ENCODE data around the gene G3BP2. TPM values are rescaled to one million over a fixed set of nuclear protein-coding genes. Genes with fewer than 3 reads are reported as not detected.

The G3BP2 gene
- total and polyA plus RNA-seq, 2 experiments from 2014 or later = 86.0 to 176 TPM

GRCh38 chr4:75662626-75663025 lies 10.6 kb downstream of the G3BP2 start:
- no peak overlapping the region for H3K4me3 ChIP-seq
- H3K27me3 ChIP-seq = no peaks in the 10 kb centered on the region
- H3K27ac ChIP-seq = no peak overlapping the region
- peaks cover 17% of the 10 kb centered on the region for H3K4me1 ChIP-seq (ENCODE audit: insufficient read depth)
- no peaks in the 10 kb centered on the region for H3K9me3 ChIP-seq (ENCODE audit: low read depth)
- DNase-seq (ENCODE audit: low spot score) = no peak
- H3K4me2 ChIP-seq = no peak overlapping the region
- peaks cover 85% of the 10 kb centered on the region for H4K20me1 ChIP-seq (ENCODE audit: insufficient read depth, poor library complexity, severe bottlenecking)
- no peaks in the 10 kb centered on the region for H3K36me3 ChIP-seq (replicated peaks; ENCODE audit: insufficient read depth, low read depth)
- H2AFZ ChIP-seq = no peak overlapping the region
- WGBS (ENCODE audit: low lambda C conversion rate, missing lambda C conversion rate) = 90% methylated on average over 2 of the region's 2 CpGs
- H3K79me2 ChIP-seq = peaks cover 84% of the 10 kb centered on the region
- H3K9me2 ChIP-seq (replicated peaks; ENCODE audit: insufficient read depth) = no peaks in the 10 kb centered on the region
- TF ChIP-seq CTCF (IDR thresholded peaks at IDR 0.05; ENCODE audit: poor library complexity) = no peak

GRCh38 chr4:75660491-75660890 lies 12.7 kb downstream of the G3BP2 start:
- no peaks in the 10 kb centered on the region for H3K9me2 ChIP-seq (replicated peaks; ENCODE audit: insufficient read depth)
- no peaks in the 10 kb centered on the region for H3K9me3 ChIP-seq (ENCODE audit: low read depth)
- peaks cover 65% of the 10 kb centered on the region for H4K20me1 ChIP-seq (ENCODE audit: insufficient read depth, poor library complexity, severe bottlenecking)
- H3K36me3 ChIP-seq (replicated peaks; ENCODE audit: insufficient read depth, low read depth) = no peaks in the 10 kb centered on the region
- no peak for TF ChIP-seq EZH2 (IDR thresholded peaks at IDR 0.05; ENCODE audit: borderline replicate concordance)
- no peak for TF ChIP-seq EZH2phosphoT487 (IDR thresholded peaks at IDR 0.05; ENCODE audit: low read depth, severe bottlenecking, unreplicated experiment)
- no peak for TF ChIP-seq CTCF (IDR thresholded peaks at IDR 0.05; ENCODE audit: poor library complexity)
- H3K27ac ChIP-seq = no peak overlapping the region
- no peak overlapping the region for H3K4me2 ChIP-seq
- H3K27me3 ChIP-seq = no peaks in the 10 kb centered on the region
- no peak overlapping the region for H3K4me3 ChIP-seq
- H2AFZ ChIP-seq = no peak overlapping the region
- DNase-seq (ENCODE audit: low spot score) = no peak
- WGBS (ENCODE audit: low lambda C conversion rate, missing lambda C conversion rate) = 64% methylated on average over 2 of the region's 2 CpGs
- H3K79me2 ChIP-seq = peaks cover 82% of the 10 kb centered on the region
- H3K4me1 ChIP-seq (ENCODE audit: insufficient read depth) = peaks cover 11% of the 10 kb centered on the region

GRCh38 chr4:75659512-75660031 lies 13.6 kb downstream of the G3BP2 start:
- Histone ChIP-seq H2AFZ (no peak overlapping the region), H3K36me3 (replicated peaks; ENCODE audit: insufficient read depth, low read depth) (no peaks in the 10 kb centered on the region), H3K4me2 (peak overlapping the region; percentile 30), H3K4me3 (no peak overlapping the region), H3K27me3 (no peaks in the 10 kb centered on the region), H3K4me1 (ENCODE audit: insufficient read depth) (peaks cover 11% of the 10 kb centered on the region), H3K9me2 (replicated peaks; ENCODE audit: insufficient read depth) (no peaks in the 10 kb centered on the region), H4K20me1 (ENCODE audit: insufficient read depth, poor library complexity, severe bottlenecking) (peaks cover 56% of the 10 kb centered on the region), H3K79me2 (peaks cover 75% of the 10 kb centered on the region), H3K27ac (peak overlapping the region; percentile 66), H3K9me3 (ENCODE audit: low read depth) (no peaks in the 10 kb centered on the region)
- TF ChIP-seq EZH2phosphoT487 (IDR thresholded peaks at IDR 0.05; ENCODE audit: low read depth, severe bottlenecking, unreplicated experiment) (no peak), CTCF (IDR thresholded peaks at IDR 0.05; ENCODE audit: poor library complexity) (no peak)
- DNase-seq (ENCODE audit: low spot score) = no peak
- 68% methylated on average over 1 of the region's 1 CpG for WGBS (ENCODE audit: low lambda C conversion rate, missing lambda C conversion rate)

GRCh38 chr4:75658876-75659275 lies 14.3 kb downstream of the G3BP2 start:
- Histone ChIP-seq H3K4me1 (ENCODE audit: insufficient read depth) (peaks cover 11% of the 10 kb centered on the region), H3K27ac (peak overlapping the region; percentile 66), H3K4me3 (no peak overlapping the region), H3K9me2 (replicated peaks; ENCODE audit: insufficient read depth) (no peaks in the 10 kb centered on the region), H2AFZ (no peak overlapping the region), H3K9me3 (ENCODE audit: low read depth) (no peaks in the 10 kb centered on the region), H4K20me1 (ENCODE audit: insufficient read depth, poor library complexity, severe bottlenecking) (peaks cover 51% of the 10 kb centered on the region), H3K4me2 (peak overlapping the region; percentile 30), H3K79me2 (peaks cover 72% of the 10 kb centered on the region), H3K36me3 (replicated peaks; ENCODE audit: insufficient read depth, low read depth) (no peaks in the 10 kb centered on the region), H3K27me3 (no peaks in the 10 kb centered on the region)
- 72% methylated on average over 4 of the region's 4 CpGs for WGBS (ENCODE audit: low lambda C conversion rate, missing lambda C conversion rate)
- no peak for TF ChIP-seq CTCF (IDR thresholded peaks at IDR 0.05; ENCODE audit: poor library complexity)
- no peak for TF ChIP-seq EZH2phosphoT487 (IDR thresholded peaks at IDR 0.05; ENCODE audit: low read depth, severe bottlenecking, unreplicated experiment)
- TF ChIP-seq EZH2 (IDR thresholded peaks at IDR 0.05; ENCODE audit: borderline replicate concordance) = no peak
- peak; percentile 65 for DNase-seq (ENCODE audit: low spot score)
